HG03460 (cell line): ENCODE results near the gene ZIC2.
"Not testable (repeated sequence)": the region's sequence is repeated elsewhere in the genome, so short reads cannot be mapped to it uniquely, and the experiment has no call there.

ENCODE experiments used
- ATAC-seq: cut with Tn5 transposase; IDR thresholded peaks from one replicate; pipeline ENCODE4 v1.9.1; 2021; ENCODE audit not compliant: unreplicated experiment

ZIC2 gene

DNA sequence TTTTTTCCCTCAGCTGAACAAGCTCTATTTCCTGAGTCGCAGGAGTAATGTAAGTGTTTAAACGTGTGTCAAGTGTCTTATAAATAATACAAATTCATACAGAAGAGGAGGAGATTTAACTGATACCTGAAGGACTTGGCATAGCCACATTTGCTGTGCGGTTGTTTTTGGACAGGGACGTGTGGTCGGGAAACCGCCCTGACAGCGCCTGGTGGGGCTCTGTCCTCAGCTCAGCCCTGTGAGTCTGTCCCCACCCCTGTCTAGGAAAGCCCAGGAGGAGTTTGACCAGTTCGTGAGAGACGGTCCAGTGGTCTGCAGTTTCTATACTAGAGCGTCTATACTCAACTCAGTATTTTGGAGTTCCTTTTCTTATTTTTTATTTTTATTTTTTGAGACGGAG, 16.7 kb downstream of the ZIC2 start:
- ATAC-seq, result no peak

DNA sequence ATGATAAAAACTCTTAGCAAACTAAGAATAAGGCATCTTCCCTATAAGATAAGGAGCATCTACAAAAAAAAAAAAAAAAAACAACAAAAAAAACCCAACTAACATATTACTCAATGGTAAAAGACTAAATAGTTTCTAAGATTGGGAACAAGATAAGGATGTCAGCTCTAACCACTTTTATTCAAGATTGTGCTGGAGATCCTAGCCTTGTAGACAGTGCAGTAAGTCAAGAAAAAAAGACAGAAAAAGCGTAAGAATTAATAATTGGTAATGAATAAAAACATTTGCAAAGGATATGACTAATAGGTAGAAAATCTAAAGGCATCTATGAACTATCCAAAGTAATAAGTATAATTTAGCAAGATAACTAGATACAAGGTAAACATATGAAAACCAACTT, 33.0 kb downstream of the ZIC2 start:
- no peak for ATAC-seq

- ATAC-seq, result no peak
Measured at GRCh38 chr13:100019780-100020356, 38.3 kb downstream of the ZIC2 start.

GRCh38 chr13:100022798-100023197, 41.2 kb downstream of the ZIC2 start:
- ATAC-seq, result no peak

GRCh38 chr13:100024023-100024422, 42.4 kb downstream of the ZIC2 start:
- ATAC-seq, result no peak

DNA sequence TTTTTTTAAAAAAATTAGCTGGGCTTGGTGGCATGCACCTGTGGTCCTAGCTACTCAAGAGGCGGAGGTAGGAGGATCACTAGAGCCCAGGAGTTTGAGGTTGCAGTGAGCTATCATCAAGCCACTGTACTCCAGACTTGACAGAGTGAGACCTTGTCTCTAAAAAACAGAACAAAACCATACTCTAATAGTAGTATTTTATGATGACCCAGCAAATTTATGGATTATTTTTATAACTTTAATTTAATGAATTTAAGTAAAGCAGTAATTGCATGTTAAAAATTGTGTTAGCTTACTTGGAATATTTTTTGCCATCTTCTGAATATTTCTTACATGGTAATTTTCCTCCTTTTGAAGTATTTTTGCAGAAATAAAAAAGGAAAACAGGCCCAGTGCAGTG, 48.3 kb downstream of the ZIC2 start:
- ATAC-seq, result no peak

GRCh38 chr13:100032642-100033041, 51.1 kb downstream of the ZIC2 start:
- ATAC-seq, result not testable (repeated sequence)

GRCh38 chr13:100035936-100036335, 54.4 kb downstream of the ZIC2 start:
- no peak for ATAC-seq
